WTC11 (cell line): Measurements from ENCODE around the gene PLLP. TPM values are rescaled to one million over a fixed set of nuclear protein-coding genes. Genes with fewer than 3 reads are reported as not detected.

ENCODE experiments used
- ATAC-seq: fragments of 200-7000 bp; cut with Tn5 transposase; 2 replicates; pipeline ENCODE4 v1.10.0; 2021; ENCODE audit warnings: mild to moderate bottlenecking, moderate library complexity
- CTCF ChIA-PET: fragments of 300-600 bp; sonication (Branson Sonifier 250); formaldehyde crosslinking; loops from one replicate; lab custom pipeline; 2021; ENCODE audit warnings: antibody characterized with exemption; lab: Charles Lee
- POLR2A ChIA-PET: fragments of 350-600 bp; sonication (Branson Sonifier 250); formaldehyde crosslinking; loops from one replicate; lab custom pipeline; 2021; ENCODE audit warnings: antibody characterized with exemption; lab: Charles Lee
- DNase-seq: peaks from one replicate; pipeline ENCODE4 v3.0.0; 2021; ENCODE audit warnings: low spot score
- H3K27ac Mint-ChIP-seq: 2 replicates; pipeline ENCODE4 v1.8.0; 2021; ENCODE audit warnings: mixed read lengths
- H3K27me3 Mint-ChIP-seq: 2 replicates; pipeline ENCODE4 v1.8.0; 2021; ENCODE audit warnings: low read depth, mild to moderate bottlenecking, moderate library complexity, mixed read lengths
- H3K36me3 Mint-ChIP-seq: 2 replicates; pipeline ENCODE4 v1.8.0; 2021; ENCODE audit warnings: mixed read lengths
- H3K4me1 Mint-ChIP-seq: 2 replicates; pipeline ENCODE4 v1.8.0; 2022; ENCODE audit warnings: mixed read lengths
- H3K4me3 Mint-ChIP-seq: 2 replicates; pipeline ENCODE4 v1.8.0; 2021; ENCODE audit warnings: mild to moderate bottlenecking, moderate library complexity, mixed read lengths
- H3K9me3 Mint-ChIP-seq: 2 replicates; pipeline ENCODE4 v1.8.0; 2021; ENCODE audit warnings: mixed read lengths
- CDX4 ChIP-seq: fragments of 250-450 bp; sonication (Bioruptor Pico); IDR thresholded peaks from 2 replicates; pipeline ENCODE4 v1.9.0; 2021; ENCODE audit warnings: moderate library complexity, mild to moderate bottlenecking, inconsistent platforms, borderline replicate concordance
- CREB1 ChIP-seq: sonication (generic); formaldehyde crosslinking; IDR thresholded peaks from 2 replicates; pipeline ENCODE4 v1.8.0; 2023; ENCODE audit warnings: mild to moderate bottlenecking, missing genetic modification reagents
- GRHL2 ChIP-seq: fragments of 250-450 bp; sonication (Bioruptor Pico); IDR thresholded peaks from 2 replicates; pipeline ENCODE4 v1.8.0; 2022; ENCODE audit warnings: mild to moderate bottlenecking, moderate library complexity; ENCODE audit not compliant: insufficient replicate concordance, severe bottlenecking
- IRF1 ChIP-seq: sonication (generic); formaldehyde crosslinking; IDR thresholded peaks from 2 replicates; pipeline ENCODE4 v1.8.0; 2023; ENCODE audit warnings: missing genetic modification reagents
- JUN ChIP-seq: sonication (generic); formaldehyde crosslinking; IDR thresholded peaks from 2 replicates; pipeline ENCODE4 v1.8.0; 2023; ENCODE audit warnings: mild to moderate bottlenecking, missing genetic modification reagents
- MLX ChIP-seq: sonication (generic); formaldehyde crosslinking; IDR thresholded peaks from 2 replicates; pipeline ENCODE4 v1.8.1; 2023; ENCODE audit warnings: mild to moderate bottlenecking, missing genetic modification reagents, moderate library complexity
- NFATC4 ChIP-seq: fragments of 250-450 bp; sonication (Bioruptor Pico); IDR thresholded peaks from 2 replicates; pipeline ENCODE4 v1.9.0; 2021; ENCODE audit warnings: mild to moderate bottlenecking
- OVOL2 ChIP-seq: fragments of 250-450 bp; sonication (Bioruptor Pico); IDR thresholded peaks from 2 replicates; pipeline ENCODE4 v1.9.0; 2021; ENCODE audit warnings: mild to moderate bottlenecking, borderline replicate concordance
- TEAD1 ChIP-seq: sonication (generic); formaldehyde crosslinking; IDR thresholded peaks from 2 replicates; pipeline ENCODE4 v1.8.0; 2022; ENCODE audit warnings: mild to moderate bottlenecking, missing genetic modification reagents
- ZNF219 ChIP-seq: sonication (generic); formaldehyde crosslinking; IDR thresholded peaks from 2 replicates; pipeline ENCODE4 v1.8.0; 2023; ENCODE audit warnings: missing genetic modification reagents, mild to moderate bottlenecking, borderline replicate concordance
- ZNF396 ChIP-seq: fragments of 250-450 bp; sonication (Bioruptor Pico); IDR thresholded peaks from 2 replicates; pipeline ENCODE4 v1.8.0; 2021; ENCODE audit warnings: mild to moderate bottlenecking, moderate library complexity, borderline replicate concordance
- total RNA-seq: library from RNA; stranded (reverse); gene quantifications from 3 replicates; pipeline ENCODE4 v1.2.3, GENCODE V29; 2021
- TF ChIP-seq, protein P1 (sequence below): sonication (generic); formaldehyde crosslinking; IDR thresholded peaks from 2 replicates; pipeline ENCODE4 v1.8.1; 2023; ENCODE audit warnings: mild to moderate bottlenecking, missing genetic modification reagents, moderate library complexity
- TF ChIP-seq, protein P2 (sequence below): sonication (generic); formaldehyde crosslinking; IDR thresholded peaks from 2 replicates; pipeline ENCODE4 v1.8.0; 2022; ENCODE audit warnings: mild to moderate bottlenecking, missing genetic modification reagents
- TF ChIP-seq, protein P3 (sequence below): fragments of 250-450 bp; sonication (Bioruptor Pico); IDR thresholded peaks from 2 replicates; pipeline ENCODE4 v1.9.0; 2021; ENCODE audit warnings: mild to moderate bottlenecking, borderline replicate concordance
- TF ChIP-seq, protein P4 (sequence below): sonication (generic); formaldehyde crosslinking; IDR thresholded peaks from 2 replicates; pipeline ENCODE4 v1.8.1; 2022; ENCODE audit warnings: low read depth, mild to moderate bottlenecking, moderate library complexity, missing genetic modification reagents, borderline replicate concordance
- TF ChIP-seq, protein P5 (sequence below): sonication (generic); formaldehyde crosslinking; IDR thresholded peaks from 2 replicates; pipeline ENCODE4 v1.8.0; 2023; ENCODE audit warnings: missing genetic modification reagents, mild to moderate bottlenecking, borderline replicate concordance

PLLP gene
- total RNA-seq, 1 experiment from 2014 or later: 2.8 TPM

DNA sequence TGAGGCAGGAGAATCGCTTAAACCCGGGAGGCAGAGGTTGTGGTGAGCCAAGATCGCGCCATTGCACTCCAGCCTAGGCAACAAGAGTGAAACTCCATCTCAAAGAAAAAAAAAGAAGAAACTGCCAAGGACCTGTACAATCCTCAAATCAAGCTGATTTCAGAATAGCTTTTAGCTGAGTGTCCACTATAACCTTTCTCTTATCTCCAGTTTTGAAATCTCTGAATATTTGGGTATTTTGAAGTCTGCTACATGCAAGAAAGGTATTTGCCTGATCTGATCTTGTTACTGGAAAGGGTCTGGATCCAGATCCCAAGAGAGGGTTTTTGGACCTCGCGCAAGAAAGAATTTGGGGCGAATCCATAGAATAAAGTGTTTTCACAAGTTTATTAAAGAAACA lies 58.5 kb downstream of the PLLP start:
- TF ChIP-seq JUN (CRISPR knock-in tag): no peak
- TF ChIP-seq ZNF396 (CRISPR knock-in tag): no peak
- no peak for TF ChIP-seq CDX4 (CRISPR knock-in tag)
- TF ChIP-seq NFATC4: no peak
- TF ChIP-seq CREB1: no peak
- TF ChIP-seq MLX: no peak
- TF ChIP-seq, protein P1, sequence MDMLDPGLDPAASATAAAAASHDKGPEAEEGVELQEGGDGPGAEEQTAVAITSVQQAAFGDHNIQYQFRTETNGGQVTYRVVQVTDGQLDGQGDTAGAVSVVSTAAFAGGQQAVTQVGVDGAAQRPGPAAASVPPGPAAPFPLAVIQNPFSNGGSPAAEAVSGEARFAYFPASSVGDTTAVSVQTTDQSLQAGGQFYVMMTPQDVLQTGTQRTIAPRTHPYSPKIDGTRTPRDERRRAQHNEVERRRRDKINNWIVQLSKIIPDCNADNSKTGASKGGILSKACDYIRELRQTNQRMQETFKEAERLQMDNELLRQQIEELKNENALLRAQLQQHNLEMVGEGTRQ (CRISPR knock-in tag): no peak
- no peak for TF ChIP-seq OVOL2 (CRISPR knock-in tag)
- TF ChIP-seq, protein P2, sequence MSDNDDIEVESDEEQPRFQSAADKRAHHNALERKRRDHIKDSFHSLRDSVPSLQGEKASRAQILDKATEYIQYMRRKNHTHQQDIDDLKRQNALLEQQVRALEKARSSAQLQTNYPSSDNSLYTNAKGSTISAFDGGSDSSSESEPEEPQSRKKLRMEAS (CRISPR knock-in tag): no peak
- TF ChIP-seq ZNF219 (CRISPR knock-in tag): no peak
- TF ChIP-seq, protein P3, sequence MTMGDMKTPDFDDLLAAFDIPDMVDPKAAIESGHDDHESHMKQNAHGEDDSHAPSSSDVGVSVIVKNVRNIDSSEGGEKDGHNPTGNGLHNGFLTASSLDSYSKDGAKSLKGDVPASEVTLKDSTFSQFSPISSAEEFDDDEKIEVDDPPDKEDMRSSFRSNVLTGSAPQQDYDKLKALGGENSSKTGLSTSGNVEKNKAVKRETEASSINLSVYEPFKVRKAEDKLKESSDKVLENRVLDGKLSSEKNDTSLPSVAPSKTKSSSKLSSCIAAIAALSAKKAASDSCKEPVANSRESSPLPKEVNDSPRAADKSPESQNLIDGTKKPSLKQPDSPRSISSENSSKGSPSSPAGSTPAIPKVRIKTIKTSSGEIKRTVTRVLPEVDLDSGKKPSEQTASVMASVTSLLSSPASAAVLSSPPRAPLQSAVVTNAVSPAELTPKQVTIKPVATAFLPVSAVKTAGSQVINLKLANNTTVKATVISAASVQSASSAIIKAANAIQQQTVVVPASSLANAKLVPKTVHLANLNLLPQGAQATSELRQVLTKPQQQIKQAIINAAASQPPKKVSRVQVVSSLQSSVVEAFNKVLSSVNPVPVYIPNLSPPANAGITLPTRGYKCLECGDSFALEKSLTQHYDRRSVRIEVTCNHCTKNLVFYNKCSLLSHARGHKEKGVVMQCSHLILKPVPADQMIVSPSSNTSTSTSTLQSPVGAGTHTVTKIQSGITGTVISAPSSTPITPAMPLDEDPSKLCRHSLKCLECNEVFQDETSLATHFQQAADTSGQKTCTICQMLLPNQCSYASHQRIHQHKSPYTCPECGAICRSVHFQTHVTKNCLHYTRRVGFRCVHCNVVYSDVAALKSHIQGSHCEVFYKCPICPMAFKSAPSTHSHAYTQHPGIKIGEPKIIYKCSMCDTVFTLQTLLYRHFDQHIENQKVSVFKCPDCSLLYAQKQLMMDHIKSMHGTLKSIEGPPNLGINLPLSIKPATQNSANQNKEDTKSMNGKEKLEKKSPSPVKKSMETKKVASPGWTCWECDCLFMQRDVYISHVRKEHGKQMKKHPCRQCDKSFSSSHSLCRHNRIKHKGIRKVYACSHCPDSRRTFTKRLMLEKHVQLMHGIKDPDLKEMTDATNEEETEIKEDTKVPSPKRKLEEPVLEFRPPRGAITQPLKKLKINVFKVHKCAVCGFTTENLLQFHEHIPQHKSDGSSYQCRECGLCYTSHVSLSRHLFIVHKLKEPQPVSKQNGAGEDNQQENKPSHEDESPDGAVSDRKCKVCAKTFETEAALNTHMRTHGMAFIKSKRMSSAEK: no peak
- TF ChIP-seq, protein P4, sequence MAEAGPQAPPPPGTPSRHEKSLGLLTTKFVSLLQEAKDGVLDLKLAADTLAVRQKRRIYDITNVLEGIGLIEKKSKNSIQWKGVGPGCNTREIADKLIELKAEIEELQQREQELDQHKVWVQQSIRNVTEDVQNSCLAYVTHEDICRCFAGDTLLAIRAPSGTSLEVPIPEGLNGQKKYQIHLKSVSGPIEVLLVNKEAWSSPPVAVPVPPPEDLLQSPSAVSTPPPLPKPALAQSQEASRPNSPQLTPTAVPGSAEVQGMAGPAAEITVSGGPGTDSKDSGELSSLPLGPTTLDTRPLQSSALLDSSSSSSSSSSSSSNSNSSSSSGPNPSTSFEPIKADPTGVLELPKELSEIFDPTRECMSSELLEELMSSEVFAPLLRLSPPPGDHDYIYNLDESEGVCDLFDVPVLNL (CRISPR knock-in tag): no peak
- no peak for TF ChIP-seq GRHL2 (CRISPR knock-in tag)
- TF ChIP-seq TEAD1: no peak
- no peak for DNase-seq
- CTCF ChIA-PET: no interaction called here

GRCh38 chr16:57224651-57225335 lies 59.7 kb downstream of the PLLP start:
- Mint-ChIP-seq H3K36me3 (peaks cover 52% of the 10 kb centered on the region), H3K4me1 (no peaks in the 10 kb centered on the region), H3K27me3 (no peaks in the 10 kb centered on the region), H3K9me3 (no peaks in the 10 kb centered on the region), H3K4me3 (no peak overlapping the region), H3K27ac (no peak overlapping the region)
- ChIA-PET CTCF (no interaction called here), POLR2A (no interaction called here)
- no peak for ATAC-seq
- no peak for DNase-seq
- TF ChIP-seq, protein P3: no peak
- TF ChIP-seq, protein P5, sequence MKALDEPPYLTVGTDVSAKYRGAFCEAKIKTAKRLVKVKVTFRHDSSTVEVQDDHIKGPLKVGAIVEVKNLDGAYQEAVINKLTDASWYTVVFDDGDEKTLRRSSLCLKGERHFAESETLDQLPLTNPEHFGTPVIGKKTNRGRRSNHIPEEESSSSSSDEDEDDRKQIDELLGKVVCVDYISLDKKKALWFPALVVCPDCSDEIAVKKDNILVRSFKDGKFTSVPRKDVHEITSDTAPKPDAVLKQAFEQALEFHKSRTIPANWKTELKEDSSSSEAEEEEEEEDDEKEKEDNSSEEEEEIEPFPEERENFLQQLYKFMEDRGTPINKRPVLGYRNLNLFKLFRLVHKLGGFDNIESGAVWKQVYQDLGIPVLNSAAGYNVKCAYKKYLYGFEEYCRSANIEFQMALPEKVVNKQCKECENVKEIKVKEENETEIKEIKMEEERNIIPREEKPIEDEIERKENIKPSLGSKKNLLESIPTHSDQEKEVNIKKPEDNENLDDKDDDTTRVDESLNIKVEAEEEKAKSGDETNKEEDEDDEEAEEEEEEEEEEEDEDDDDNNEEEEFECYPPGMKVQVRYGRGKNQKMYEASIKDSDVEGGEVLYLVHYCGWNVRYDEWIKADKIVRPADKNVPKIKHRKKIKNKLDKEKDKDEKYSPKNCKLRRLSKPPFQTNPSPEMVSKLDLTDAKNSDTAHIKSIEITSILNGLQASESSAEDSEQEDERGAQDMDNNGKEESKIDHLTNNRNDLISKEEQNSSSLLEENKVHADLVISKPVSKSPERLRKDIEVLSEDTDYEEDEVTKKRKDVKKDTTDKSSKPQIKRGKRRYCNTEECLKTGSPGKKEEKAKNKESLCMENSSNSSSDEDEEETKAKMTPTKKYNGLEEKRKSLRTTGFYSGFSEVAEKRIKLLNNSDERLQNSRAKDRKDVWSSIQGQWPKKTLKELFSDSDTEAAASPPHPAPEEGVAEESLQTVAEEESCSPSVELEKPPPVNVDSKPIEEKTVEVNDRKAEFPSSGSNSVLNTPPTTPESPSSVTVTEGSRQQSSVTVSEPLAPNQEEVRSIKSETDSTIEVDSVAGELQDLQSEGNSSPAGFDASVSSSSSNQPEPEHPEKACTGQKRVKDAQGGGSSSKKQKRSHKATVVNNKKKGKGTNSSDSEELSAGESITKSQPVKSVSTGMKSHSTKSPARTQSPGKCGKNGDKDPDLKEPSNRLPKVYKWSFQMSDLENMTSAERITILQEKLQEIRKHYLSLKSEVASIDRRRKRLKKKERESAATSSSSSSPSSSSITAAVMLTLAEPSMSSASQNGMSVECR (CRISPR knock-in tag): no peak
- no peak for TF ChIP-seq IRF1 (CRISPR knock-in tag)

More for the DNA sequence above, 58.5 kb downstream of the PLLP start:
- Mint-ChIP-seq H3K9me3 (no peaks in the 10 kb centered on the region), H3K27ac (no peak overlapping the region), H3K27me3 (no peaks in the 10 kb centered on the region), H3K4me1 (no peaks in the 10 kb centered on the region), H3K4me3 (no peak overlapping the region), H3K36me3 (peaks cover 56% of the 10 kb centered on the region)
- POLR2A ChIA-PET: no interaction called here
- ATAC-seq: no peak
